Kidney (tissue), 14 donors: ENCODE data around the gene NID2. TPM values are rescaled to one million over a fixed set of nuclear protein-coding genes. Genes with fewer than 3 reads are reported as not detected.
A peak's percentile ranks its signal among the peaks of the same experiment; 100 is the strongest.

ENCODE experiments used
- DNase-seq, 5 donors: peaks; one replicate each; pipeline ENCODE4 v3.0.0-alpha.2; 2013 to 2020
- FAIRE-seq: peaks from 2 replicates; lab custom pipeline; 2012; peaks lifted over from hg19 to GRCh38; lab: Jason Lieb, UNC
- H3K27ac ChIP-seq, 2 donors: one replicate each; pipeline ENCODE4 v1.7.0; 2013; ENCODE audit warnings: low read depth in 2 of 2, low read length in 2 of 2, inconsistent platforms in 1 of 2
- H3K27me3 ChIP-seq: one replicate; pipeline ENCODE4 v1.7.1; 2013; ENCODE audit warnings: low read length, inconsistent platforms; ENCODE audit not compliant: control insufficient read depth, insufficient read depth
- H3K36me3 ChIP-seq, 3 donors: one replicate each; pipeline versions ENCODE4 v1.7.0 to v1.7.1; 2013; ENCODE audit warnings: low read length in 3 of 3, control low read depth in 1 of 3, inconsistent platforms in 1 of 3; ENCODE audit not compliant: insufficient read depth in 3 of 3, control insufficient read depth in 2 of 3
- H3K4me1 ChIP-seq, 3 donors: one replicate each; pipeline versions ENCODE4 v1.7.0 to v1.7.1; 2013; ENCODE audit warnings: low read length in 3 of 3, inconsistent platforms in 1 of 3, low read depth in 1 of 3; ENCODE audit not compliant: control insufficient read depth in 2 of 3, insufficient read depth in 2 of 3
- H3K4me3 ChIP-seq, 3 donors: one replicate each; pipeline versions ENCODE4 v1.7.0 to v1.8.1; 2013; ENCODE audit warnings: low read length in 3 of 3, control low read depth in 1 of 3, inconsistent platforms in 1 of 3
- H3K9ac ChIP-seq, 3 donors: one replicate each; pipeline versions ENCODE4 v1.7.0 to v1.7.1; 2013; ENCODE audit warnings: low read length in 3 of 3, control low read depth in 1 of 3, inconsistent platforms in 1 of 3
- H3K9me3 ChIP-seq, 3 donors: one replicate each; pipeline versions ENCODE4 v1.7.0 to v1.7.1; 2013; ENCODE audit warnings: low read length in 3 of 3, control low read depth in 1 of 3, inconsistent platforms in 1 of 3; ENCODE audit not compliant: control insufficient read depth in 2 of 3, insufficient read depth in 1 of 3
- intact Hi-C: fragments of 100-400 bp; cut with DNase I; formaldehyde crosslinking; loops from one replicate; pipeline ENCODE4 v1.11.1; 2022
- polyA plus RNA-seq: library from polyadenylated mRNA; stranded (reverse); fragments of 350-450 nt; fragmentation: Illumina TruSeq; extraction: RNeasy Lipid Tissue Mini Kit (QIAGEN cat#74804); gene quantifications from one replicate; pipeline ENCODE4 v1.2.3, GENCODE V29; 2014; ENCODE audit warnings: low read depth, low replicate concordance; ENCODE audit not compliant: insufficient read depth
- total RNA-seq: library from RNA; stranded (reverse); fragmentation: NEBNext Ultra II Directional; extraction: Animal tissue kit (Norgen Biotek cat#: 25700); gene quantifications from one replicate; pipeline ENCODE4 v1.2.1, GENCODE V29; 2021
- TF ChIP-seq, protein P1 (sequence below): IDR thresholded peaks from 3 replicates; pipeline ENCODE4 v1.5.1; 2012; ENCODE audit warnings: mild to moderate bottlenecking, moderate library complexity, borderline replicate concordance; ENCODE audit not compliant: insufficient read depth; ENCODE audit errors: extremely low read depth
- donor health status: control.
- donor health status: control.
- donor health status: control.
- donor health status: control.
- donor health status: control.
- donor health status: DM: yes; HTN: yes; CAD: no.
- donor health status: Normal renal cell carcinoma (clear cell type).

NID2 gene
- total and polyA plus RNA-seq, 2 donors from 2014 or later, result 7.1 to 37.7 TPM

GRCh38 chr14:52049721-52050588 is 18.9 kb downstream of the NID2 start:
- no peak for FAIRE-seq
- no peaks in the 10 kb centered on the region for H3K27me3 ChIP-seq
- H3K4me1 ChIP-seq, result peaks cover 12 to 23% (median 13%) of the 10 kb centered on the region in 3 donors
- no peaks in the 10 kb centered on the region for H3K9me3 ChIP-seq
- TF ChIP-seq, protein P1, sequence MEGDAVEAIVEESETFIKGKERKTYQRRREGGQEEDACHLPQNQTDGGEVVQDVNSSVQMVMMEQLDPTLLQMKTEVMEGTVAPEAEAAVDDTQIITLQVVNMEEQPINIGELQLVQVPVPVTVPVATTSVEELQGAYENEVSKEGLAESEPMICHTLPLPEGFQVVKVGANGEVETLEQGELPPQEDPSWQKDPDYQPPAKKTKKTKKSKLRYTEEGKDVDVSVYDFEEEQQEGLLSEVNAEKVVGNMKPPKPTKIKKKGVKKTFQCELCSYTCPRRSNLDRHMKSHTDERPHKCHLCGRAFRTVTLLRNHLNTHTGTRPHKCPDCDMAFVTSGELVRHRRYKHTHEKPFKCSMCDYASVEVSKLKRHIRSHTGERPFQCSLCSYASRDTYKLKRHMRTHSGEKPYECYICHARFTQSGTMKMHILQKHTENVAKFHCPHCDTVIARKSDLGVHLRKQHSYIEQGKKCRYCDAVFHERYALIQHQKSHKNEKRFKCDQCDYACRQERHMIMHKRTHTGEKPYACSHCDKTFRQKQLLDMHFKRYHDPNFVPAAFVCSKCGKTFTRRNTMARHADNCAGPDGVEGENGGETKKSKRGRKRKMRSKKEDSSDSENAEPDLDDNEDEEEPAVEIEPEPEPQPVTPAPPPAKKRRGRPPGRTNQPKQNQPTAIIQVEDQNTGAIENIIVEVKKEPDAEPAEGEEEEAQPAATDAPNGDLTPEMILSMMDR, result no peak
- H3K4me3 ChIP-seq, result no peak overlapping the region
- peak in 1 of 5 donors; percentile 34 for DNase-seq
- H3K36me3 ChIP-seq, result no peaks in the 10 kb centered on the region
- H3K27ac ChIP-seq, result no peak overlapping the region
- intact Hi-C loops, result no loop called here
- H3K9ac ChIP-seq, result no peak overlapping the region

DNA sequence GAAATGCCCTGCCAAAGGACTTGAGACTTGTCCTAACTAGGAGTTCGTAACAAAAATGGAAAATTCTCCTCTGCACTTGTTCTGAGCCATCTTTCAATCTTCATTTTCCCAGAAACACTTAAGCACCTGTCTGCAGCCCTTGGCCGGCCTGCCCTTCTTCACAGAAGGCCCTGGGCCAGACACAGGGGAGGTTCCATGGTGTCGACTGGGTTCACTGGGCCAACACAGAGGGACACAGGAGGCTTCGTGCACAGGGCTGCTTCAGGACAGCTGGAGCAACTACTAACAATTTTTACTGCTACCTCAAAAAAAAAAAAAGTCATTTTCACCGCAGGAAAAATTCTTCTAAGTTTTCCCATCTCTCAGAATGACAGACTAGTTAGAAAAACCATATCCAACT is 19.6 kb downstream of the NID2 start:
- DNase-seq (no peak), FAIRE-seq (no peak)
- no peak overlapping the region for H3K27ac ChIP-seq
- intact Hi-C loops, result no loop called here
- no peaks in the 10 kb centered on the region for H3K9me3 ChIP-seq
- no peaks in the 10 kb centered on the region for H3K36me3 ChIP-seq
- no peaks in the 10 kb centered on the region for H3K27me3 ChIP-seq
- H3K4me1 ChIP-seq, result peaks cover 12 to 23% (median 13%) of the 10 kb centered on the region in 3 donors
- H3K9ac ChIP-seq, result no peak overlapping the region
- TF ChIP-seq, protein P1, result no peak
- H3K4me3 ChIP-seq, result no peak overlapping the region

- DNase-seq (no peak), FAIRE-seq (no peak)
- Histone ChIP-seq H3K9me3 (no peaks in the 10 kb centered on the region), H3K9ac (no peak overlapping the region), H3K27me3 (no peaks in the 10 kb centered on the region), H3K4me1 (peaks cover 12 to 23% (median 13%) of the 10 kb centered on the region in 3 donors), H3K27ac (no peak overlapping the region), H3K36me3 (no peaks in the 10 kb centered on the region), H3K4me3 (no peak overlapping the region)
- intact Hi-C loops, result no loop called here
- TF ChIP-seq, protein P1, result no peak
These were observed 20.1 kb downstream of the NID2 start for GRCh38 chr14:52048641-52049204.
